Fibroblast of skin of left biceps (primary cell): ENCODE results near the gene ANAPC2.

Source experiments
- DNase-seq, 2 experiments: peaks; one replicate each; pipeline ENCODE4 v3.0.0-alpha.2; 2013; ENCODE audit warnings: low read depth in 2 of 2

Gene ANAPC2

DNA sequence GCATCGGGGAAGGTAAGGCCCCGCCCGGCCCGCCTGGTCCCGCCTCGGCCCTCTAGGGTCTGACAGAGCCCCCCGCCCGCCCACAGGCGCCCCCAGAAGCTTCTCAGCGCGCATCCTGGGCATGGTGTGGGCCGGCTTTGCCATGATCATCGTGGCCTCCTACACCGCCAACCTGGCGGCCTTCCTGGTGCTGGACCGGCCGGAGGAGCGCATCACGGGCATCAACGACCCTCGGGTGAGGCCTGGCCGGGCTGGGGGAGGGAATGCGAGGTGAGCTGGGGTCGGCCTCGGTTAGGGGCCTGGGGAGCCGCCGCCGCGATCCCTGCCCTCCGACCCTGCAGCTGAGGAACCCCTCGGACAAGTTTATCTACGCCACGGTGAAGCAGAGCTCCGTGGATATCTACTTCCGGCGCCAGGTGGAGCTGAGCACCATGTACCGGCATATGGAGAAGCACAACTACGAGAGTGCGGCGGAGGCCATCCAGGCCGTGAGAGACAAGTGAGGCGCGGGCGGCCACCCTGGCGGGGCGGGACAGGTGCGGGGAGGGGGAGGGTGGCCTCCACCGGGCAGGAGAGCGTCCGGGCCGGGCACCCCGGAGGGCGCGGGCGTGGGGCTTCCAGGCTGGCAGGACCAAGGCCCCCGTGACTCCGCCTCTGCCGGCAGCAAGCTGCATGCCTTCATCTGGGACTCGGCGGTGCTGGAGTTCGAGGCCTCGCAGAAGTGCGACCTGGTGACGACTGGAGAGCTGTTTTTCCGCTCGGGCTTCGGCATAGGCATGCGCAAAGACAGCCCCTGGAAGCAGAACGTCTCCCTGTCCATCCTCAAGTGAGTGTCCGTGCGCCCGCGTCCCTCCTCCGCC, 25.6 kb downstream of the ANAPC2 start:
- no peak for DNase-seq

DNA sequence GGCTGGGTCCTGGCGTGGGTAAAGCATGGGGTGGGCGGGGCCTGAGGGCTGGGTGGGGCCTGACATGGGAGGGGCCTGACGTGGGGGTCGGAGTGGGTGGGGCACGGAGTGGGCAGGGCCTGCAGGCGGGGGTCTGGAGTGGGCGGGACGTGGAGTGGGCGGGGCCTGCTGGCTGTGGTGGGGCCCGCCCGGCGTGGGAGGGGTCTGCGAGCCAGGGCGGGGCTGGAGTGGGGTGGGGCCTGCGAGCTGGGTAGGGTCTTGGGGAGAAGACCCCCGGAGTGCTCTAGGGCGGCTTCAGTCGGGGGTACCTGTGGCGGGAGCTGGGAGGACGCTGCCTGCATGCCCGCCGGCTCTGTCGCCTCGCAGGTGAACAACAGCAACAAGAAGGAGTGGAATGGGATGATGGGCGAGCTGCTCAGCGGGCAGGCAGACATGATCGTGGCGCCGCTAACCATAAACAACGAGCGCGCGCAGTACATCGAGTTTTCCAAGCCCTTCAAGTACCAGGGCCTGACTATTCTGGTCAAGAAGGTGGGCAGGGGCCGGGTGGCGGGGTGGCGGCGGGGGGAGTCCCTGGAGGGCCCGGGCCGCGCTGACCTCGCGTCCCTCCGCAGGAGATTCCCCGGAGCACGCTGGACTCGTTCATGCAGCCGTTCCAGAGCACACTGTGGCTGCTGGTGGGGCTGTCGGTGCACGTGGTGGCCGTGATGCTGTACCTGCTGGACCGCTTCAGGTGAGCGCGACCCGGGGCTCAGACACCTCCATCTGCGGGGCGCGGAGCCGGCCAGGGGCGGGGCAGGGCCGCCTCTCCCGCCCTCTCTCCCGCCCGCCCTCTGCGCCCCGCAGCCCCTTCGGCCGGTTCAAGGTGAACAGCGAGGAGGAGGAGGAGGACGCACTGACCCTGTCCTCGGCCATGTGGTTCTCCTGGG, 26.5 kb downstream of the ANAPC2 start:
- DNase-seq = no peak

- DNase-seq = no peak
Observed at GRCh38 chr9:137160716-137161557, 27.4 kb downstream of the ANAPC2 start.

DNA sequence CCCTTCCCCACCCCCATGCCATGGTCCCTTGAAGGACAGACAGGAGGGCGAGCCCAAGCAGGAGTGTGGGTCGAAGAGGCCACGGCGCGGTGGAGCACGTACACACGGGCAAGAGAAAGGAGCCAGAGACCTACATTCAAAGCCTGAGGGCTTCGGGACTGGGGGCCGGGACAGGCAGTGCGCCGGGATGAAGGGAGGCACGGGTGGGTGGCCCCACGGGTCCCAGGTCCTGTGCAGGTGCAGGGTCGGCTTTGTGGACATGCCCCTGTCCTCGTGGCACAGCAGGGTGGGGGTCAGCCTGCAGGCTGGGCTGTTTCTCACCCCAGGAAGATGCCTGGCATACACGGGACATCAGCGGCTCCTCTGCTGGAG, 28.3 kb downstream of the ANAPC2 start:
- DNase-seq = no peak

GRCh38 chr9:137159105-137160053, 29.0 kb downstream of the ANAPC2 start:
- DNase-seq = no peak

DNA sequence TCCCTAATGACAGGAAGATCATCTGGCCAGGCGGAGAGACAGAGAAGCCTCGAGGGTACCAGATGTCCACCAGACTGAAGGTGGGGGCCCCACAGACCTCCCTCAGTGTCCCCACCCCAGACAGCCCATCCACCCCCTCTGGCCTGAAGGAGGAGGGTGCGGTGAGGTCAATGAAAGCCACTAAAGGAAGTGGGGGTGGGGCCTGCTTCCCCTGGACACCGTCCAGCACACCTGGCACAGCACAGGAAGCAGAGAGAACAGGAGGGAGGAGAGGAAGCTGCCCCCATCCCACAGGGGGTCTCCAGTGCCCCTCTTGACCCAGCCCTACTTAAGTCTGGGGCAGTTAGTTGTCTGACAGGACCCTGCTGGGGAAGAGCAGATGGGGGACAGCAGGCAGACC, 29.7 kb downstream of the ANAPC2 start:
- DNase-seq = no peak

GRCh38 chr9:137157618-137158415, 30.5 kb downstream of the ANAPC2 start:
- no peak for DNase-seq

DNA sequence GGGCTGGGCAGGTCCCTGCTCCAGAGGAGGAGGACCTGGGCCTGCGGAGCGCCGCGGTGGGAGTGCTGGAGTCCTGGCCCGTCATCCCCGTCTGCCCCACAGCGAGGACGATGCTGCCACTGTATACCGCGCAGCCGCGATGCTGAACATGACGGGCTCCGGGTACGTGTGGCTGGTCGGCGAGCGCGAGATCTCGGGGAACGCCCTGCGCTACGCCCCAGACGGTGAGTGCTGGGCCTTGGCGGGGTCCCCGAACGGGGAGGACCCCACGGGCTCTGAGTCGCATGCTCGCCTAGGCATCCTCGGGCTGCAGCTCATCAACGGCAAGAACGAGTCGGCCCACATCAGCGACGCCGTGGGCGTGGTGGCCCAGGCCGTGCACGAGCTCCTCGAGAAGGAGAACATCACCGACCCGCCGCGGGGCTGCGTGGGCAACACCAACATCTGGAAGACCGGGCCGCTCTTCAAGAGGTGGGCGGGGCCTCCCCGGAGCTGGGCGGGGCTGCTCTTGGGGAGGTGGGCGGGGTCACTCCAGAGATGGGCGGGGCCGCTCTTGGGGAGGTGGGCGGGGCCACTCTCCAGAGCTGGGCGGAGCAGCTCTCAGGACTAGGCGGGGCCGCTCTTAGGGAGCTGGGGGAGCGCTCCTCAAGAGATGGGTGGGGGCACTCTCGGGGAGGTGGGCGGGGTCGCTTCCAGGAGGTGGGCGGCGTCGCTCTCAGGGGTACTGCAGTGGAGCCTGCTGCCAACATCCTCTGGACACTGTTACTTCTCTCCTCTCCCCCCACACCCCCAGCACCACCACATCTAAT, 31.6 kb downstream of the ANAPC2 start:
- peak in 1 of 2 experiments; percentile 9 for DNase-seq

- DNase-seq = no peak
Observed at GRCh38 chr9:137152844-137153405, 35.4 kb downstream of the ANAPC2 start.

DNA sequence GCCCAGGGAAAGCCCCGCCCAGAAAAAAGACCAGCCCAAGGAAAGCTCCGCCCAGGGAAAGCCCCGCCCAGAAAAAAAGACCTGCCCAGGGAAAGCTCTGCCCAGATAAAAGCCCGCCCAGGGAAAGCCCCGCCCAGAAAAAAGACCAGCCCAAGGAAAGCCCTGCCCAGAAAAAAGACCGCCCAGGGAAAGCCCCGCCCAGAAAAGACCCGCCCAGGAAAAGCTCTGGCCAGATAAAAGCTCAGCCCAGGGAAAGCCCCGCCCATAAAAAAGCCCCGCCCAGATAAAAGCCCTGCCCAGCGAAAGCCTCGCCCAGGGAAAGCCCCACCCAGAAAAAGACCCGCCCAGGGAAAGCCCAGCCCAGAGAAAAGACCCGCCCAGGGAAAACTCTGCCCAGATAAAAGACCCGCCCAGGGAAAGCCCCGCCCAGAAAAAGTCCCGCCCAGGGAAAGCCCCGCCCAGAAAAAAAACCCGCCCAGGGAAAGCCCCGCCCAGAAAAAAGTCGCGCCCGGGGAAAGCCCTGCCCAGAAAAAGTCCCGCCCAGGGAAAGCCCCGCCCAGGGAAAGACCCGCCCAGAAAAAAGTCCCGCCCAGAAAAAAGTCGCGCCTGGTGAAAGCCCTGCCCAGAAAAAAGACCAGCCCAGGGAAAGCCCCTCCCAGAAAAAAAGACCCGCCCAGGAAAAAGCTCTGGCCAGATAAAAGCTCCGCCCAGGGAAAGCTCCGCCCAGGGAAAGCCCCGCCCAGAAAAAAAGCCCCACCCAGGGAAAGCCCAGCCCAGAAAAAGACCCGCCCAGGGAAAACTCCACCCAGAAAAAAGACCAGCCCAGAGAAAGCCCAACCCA, 37.5 kb downstream of the ANAPC2 start:
- DNase-seq = no peak

- no peak for DNase-seq
Observed at GRCh38 chr9:137149942-137150616, 38.3 kb downstream of the ANAPC2 start.

- DNase-seq = no peak
Observed at GRCh38 chr9:137149363-137149762, 39.0 kb downstream of the ANAPC2 start.

DNA sequence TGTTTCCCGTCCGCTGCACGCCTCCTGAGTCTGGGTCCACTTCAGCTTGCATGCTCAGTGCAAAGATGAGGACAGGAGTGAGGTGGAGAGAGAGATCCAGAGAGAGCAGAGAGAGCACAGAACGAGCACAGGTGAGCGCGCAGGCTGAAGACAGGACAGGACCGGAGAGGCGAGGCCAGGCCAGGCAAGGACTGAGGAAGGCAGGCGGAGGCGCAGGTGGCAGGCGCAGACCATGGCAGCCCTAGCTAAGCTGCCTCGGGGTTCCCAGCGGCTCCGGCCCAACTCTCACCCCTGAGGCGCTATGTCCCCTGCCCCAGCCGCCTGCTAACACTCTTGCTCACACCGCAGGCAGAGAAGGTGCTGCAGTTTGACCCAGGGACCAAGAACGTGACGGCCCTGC, 39.7 kb downstream of the ANAPC2 start:
- DNase-seq = no peak

GRCh38 chr9:137148242-137148641, 40.1 kb downstream of the ANAPC2 start:
- no peak for DNase-seq

DNA sequence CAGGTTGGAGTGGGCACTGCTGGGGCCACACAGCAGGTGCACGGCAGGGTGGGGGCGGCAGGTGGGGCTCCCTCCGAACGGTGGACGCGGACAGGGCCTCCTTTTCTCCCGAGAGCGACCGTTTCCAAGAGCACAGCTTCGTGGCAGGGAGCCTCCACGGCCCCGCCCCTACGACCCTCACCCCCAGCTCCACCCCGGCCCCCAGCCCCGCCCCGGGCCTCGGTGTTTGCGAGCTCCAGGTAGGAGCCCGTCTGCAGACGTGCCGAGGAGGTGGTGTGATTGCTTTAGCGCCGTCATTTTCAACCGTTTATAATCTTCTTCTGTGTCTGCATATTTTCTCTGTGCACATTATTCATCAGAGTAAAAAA, 40.6 kb downstream of the ANAPC2 start:
- no peak for DNase-seq

DNA sequence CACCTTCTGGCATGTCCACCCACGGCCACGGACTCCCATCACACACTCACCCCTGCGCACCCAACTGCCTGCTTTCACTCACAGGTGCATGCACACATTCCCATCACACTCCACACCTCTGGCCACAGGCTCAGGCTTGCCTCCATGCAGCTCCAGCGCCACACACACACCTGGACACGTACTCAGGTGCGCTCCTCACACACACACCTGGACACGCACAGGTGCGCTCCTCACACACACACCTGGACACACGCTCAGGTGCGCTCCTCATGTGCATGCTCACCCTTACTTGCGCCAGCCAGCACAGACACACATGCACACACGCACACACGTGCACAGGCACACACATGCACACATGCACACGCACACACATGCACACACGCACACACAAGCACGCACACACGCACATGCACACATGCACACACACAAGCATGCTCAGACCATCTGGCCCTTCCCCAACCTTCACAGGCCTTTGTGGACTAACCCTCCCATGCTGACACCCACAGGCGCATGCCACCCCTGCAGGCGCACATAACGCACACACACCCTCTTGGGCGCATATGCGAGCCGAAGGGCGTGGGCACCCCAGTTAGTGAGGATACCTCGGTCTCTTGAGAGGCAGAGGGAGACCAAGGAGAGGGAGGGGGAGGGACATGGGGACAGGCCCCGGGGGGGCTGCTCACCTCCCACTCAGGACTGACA, 41.1 kb downstream of the ANAPC2 start:
- no peak for DNase-seq

GRCh38 chr9:137146527-137146918, 41.8 kb downstream of the ANAPC2 start:
- no peak for DNase-seq
